HuH-7.5 (cell line): Measurements from ENCODE around the gene PRR14L.
"Not testable (repeated sequence)": the region's sequence is repeated elsewhere in the genome, so short reads cannot be mapped to it uniquely, and the experiment has no call there.

Source experiments
- DNase-seq: peaks from one replicate; pipeline ENCODE4 v3.0.0; 2011; ENCODE audit warnings: low spot score

PRR14L gene

DNA sequence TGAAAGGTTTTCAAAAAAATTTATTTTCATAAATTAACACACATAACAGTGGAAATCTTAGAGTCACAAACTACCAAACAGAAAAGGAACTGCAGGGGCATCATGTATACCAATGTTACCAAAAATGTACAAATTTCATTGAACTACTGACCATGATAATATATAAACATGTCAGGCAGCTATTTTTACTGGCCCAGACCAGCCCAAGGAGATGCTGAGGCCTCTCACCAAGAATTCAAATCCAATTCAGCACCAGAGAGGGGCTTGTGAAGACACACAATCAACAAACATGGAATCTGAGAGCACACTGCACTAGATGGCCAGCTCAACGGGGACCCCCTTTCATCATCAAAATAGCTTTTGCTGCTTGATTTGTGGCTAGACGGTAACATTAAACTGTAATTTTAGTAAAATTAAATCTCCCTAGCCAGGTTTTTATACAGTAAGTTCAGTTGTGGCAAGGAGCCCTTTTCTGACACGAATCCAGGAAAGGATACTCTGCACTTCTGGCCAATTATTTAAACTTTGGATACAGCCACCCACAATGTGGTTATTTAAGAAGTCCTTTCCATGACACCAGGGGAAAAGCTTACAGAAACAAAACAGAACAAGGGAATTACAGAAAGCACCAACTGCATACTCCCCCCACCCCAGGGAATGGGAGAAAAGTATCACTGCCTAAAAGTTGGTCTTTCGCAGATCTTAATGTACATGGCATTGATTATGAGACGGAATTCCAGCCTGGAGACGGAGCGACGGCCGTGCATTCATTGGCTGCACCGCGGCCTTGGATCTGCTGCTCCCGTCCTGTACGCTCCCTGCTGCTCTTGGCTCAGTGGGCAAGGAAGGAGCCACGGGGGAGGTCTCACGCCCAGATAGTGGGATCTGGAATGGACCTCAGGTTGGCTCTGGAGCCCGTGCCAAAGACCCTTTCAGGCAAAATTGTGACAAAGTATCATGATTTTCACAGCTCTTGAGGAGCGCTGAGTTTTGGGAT, 68.3 kb downstream of the PRR14L start:
- no peak for DNase-seq

GRCh38 chr22:31680861-31681341, 69.0 kb downstream of the PRR14L start:
- no peak for DNase-seq

GRCh38 chr22:31678748-31679147, 71.2 kb downstream of the PRR14L start:
- DNase-seq, result no peak

GRCh38 chr22:31676700-31677099, 73.2 kb downstream of the PRR14L start:
- DNase-seq, result no peak

- DNase-seq, result not testable (repeated sequence)
Measured at GRCh38 chr22:31674219-31674618, 75.7 kb downstream of the PRR14L start.

GRCh38 chr22:31668849-31669248, 81.1 kb downstream of the PRR14L start:
- DNase-seq, result not testable (repeated sequence)

GRCh38 chr22:31662668-31663037, 87.3 kb downstream of the PRR14L start:
- no peak for DNase-seq

GRCh38 chr22:31661851-31662667, 87.9 kb downstream of the PRR14L start, which contains the start of gene PISD:
Gene PISD (minus strand): TSS chr22:31662215. CDS start chr22:31662208, 7 bp downstream.
- DNase-seq, result peak; percentile 91

DNA sequence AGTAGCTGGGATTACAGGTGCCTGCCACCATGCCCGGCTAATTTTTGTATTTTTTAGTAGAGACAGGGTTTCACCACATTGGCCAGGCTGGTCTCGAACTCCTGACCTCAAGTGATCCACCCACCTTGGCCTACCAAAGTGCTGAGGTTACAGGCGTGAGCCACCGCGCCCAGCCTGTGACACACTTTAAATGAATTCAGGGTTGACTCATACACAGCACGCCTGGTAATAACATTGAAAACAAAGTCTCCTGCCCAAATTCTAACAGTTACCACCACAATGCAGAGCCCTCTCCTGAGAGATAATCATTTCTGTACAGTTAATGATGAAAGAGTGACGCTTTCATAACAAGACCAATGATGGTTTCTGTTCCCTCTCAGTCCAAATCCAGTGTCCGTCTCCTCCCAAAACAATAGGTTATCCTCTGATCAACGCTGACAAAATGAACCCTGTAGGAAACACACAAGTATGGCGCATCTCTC, 89.0 kb downstream of the PRR14L start:
- DNase-seq, result not testable (repeated sequence)

DNA sequence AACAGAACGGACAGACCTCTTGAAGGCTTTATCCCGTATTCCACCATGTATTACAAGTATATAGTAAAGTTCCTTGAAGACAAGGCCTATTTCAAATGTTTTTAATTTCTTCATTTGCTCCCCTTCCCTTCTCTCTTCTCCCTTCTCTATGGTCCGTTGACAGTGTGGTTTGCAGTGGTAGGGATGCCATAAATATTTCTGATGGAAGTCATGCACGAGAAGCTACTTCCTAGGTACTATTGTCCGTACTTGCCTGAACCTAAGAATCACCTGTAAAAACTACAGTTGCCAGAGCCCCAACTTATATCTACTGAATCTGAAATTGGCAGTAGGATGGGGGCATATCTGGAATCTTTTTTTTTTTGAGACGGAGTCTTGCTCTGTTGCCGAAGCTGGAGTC, 90.7 kb downstream of the PRR14L start:
- no peak for DNase-seq

DNA sequence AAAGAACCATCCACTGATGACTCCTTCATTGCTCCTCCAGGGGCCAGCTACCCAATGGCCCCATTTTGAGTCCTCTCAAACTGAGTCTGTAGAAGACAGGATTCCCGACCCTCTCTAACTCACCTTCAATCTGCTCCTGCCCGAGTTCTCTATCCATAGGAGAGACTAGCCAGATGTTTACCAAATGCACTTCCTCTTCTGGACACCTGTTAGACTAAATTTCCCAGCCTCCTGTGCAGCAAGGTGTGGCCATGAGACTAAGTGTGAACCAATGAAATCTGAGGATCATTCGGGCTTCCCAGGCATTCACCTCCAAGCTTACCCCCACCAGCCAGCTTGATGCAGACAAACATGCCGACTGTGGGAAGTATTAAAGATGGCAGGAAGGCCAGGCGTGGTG, 95.5 kb downstream of the PRR14L start:
- DNase-seq, result no peak

DNA sequence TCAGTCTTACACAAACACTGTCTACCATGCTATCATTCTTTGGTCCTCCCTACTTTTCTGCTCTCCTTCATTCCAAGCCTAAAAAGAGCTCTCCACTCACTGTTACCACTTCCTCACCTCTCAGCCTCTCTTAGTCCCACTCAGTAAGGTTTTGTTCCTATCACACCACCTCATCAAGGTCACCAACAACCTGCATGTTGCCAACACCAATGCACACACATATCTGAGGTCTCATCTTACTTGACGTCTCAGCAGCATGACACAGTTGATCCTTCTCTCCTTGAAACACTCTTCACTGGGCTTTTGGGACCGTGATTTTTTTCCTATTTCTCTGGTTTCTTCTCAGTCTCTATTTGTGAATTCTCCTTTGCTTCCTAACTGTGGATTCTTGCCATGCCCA, 96.0 kb downstream of the PRR14L start:
- no peak for DNase-seq

- no peak for DNase-seq
Measured at GRCh38 chr22:31652911-31653684, 96.8 kb downstream of the PRR14L start.

GRCh38 chr22:31652088-31652487, 97.8 kb downstream of the PRR14L start:
- no peak for DNase-seq

DNA sequence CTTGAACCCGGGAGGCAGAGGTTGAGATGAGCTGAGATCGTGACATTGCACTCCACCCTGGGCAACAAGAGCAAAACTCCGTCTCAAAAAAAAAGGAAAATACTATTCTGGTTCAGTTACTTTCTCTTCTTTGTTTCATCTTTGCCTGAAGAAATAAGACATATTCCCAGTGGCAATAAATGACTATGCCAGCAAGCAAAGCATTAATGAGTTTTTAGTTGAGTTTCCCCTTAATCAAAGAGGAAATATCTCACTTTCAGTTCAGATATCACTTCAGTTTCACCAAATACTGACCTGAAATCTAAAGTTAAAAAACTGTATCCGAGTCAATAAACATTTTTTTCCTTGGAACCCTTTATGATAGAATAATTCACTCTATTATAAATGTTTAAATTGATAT, 98.3 kb downstream of the PRR14L start:
- DNase-seq, result no peak

DNA sequence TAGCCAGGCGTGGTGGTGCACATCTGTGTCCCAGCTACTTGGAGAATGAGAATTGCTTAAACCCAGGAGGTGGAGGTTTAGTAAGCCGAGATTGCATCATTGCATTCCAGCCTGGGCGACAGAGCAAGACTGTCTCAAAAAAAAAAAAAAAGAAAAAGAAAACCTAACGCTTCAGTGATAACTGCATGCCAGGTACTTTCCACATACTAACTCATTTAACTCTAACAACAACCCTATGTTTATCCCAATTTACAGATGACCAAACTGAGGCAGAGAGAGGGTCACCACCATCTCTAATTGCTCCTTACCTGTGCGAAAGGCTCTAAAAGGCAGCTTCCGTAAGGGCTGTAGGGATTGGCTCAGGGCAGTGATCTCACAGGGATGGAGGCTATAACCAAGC, 99.5 kb downstream of the PRR14L start:
- DNase-seq, result no peak

DNA sequence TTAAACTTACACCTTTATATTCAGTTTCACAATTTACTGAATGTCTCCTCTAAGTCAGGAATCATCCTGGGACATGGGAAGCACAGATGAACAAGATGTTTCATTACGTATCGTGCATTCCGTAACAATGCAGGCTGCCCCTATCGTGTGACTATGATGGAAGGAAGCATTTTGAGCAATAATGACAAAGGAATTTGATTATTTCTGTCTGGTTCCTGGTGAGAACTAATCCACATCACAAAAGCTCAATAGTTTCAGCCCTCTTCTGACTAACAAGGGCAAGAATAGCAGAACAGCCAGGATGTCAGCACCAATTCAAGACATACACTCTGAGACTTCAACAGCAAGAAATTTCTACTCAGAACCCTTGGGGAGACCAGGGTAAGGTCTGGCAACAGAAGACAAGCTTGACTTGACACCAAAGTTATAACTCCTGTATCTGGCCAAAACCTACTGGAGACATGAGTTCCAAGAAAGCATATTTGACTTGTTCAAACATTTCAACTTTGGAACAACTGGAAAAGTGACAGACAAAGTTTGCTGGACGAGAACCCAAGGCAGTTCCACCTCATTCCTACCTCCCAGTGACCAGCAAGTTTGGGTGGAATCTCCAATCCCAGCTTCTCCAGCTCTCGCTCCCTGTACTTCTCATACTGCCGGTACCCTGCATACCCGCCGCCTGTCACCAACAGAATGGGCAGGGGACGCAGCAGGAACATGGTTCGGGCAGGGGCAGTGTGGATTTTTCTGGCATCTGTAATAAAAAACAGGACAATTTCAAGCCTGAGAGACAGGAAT, 102.2 kb downstream of the PRR14L start:
- no peak for DNase-seq

DNA sequence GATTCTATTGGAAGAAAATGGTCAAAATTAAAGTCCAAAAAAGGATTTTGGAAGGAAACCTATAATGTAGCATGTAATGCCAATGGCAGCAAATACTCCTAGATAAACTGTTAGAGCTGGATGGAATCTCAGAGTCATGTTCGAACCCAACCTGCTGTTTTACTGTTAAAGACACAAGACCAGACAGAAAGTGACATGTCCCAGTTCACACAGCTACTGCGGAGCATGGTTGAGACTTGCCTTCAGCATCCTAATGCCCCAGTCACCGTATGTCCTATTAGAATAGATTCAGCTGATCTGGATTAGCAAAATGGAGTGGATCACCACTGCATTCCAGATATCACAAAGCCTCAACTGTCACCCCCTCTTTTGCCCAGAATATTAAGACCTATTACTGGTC, 102.9 kb downstream of the PRR14L start:
- DNase-seq, result no peak

GRCh38 chr22:31646186-31647019, 103.5 kb downstream of the PRR14L start:
- no peak for DNase-seq

GRCh38 chr22:31639436-31640039, 110.4 kb downstream of the PRR14L start:
- DNase-seq, result no peak
